Measurements from ENCODE around the gene CPA1. TPM values are rescaled to one million over a fixed set of nuclear protein-coding genes. Genes with fewer than 3 reads are reported as not detected.
A peak's percentile ranks its signal among the peaks of the same experiment; 100 is the strongest.

The CPA1 gene
- total and polyA plus RNA-seq, 5 donors from 2014 or later = 0.25 TPM; not detected in 4

DNA sequence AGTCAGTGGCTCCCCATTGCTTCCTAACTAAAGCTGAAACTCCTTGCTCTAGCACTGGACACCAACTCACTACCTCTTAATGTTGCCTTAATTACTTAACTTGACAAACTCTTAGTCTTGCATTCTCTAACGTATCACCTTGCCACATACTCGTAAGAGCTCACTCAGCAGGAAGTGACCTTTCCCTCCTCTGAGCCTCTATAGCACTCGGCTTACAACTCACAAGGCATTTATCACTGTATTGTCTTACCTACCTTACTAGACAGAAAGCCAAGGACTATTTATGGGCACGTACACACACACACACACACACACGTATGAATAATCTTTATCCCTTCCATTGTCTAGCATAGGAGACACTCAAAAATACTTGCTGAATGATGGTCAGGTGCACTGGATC lies 39.4 kb downstream of the CPA1 start:
- Mint-ChIP-seq H3K27ac (peak overlapping the region in 2 of 3 donors; percentile 77 to 86), H3K4me1 (peaks cover 22 to 57% (median 29%) of the 10 kb centered on the region in 4 donors), H3K9me3 (no peaks in the 10 kb centered on the region), H3K4me3 (peak overlapping the region in 3 of 4 donors; percentile 2 to 73 (median 57)), H3K27me3 (peaks cover 4% of the 10 kb centered on the region), H3K36me3 (peaks cover 5% of the 10 kb centered on the region)
- Histone ChIP-seq H3K9me3 (ENCODE audit: control insufficient read depth in 2 of 2, low read length in 2 of 2) (no peaks in the 10 kb centered on the region), H3K4me1 (ENCODE audit: control insufficient read depth, insufficient read depth, low read length, poor library complexity, severe bottlenecking) (peaks cover 4% of the 10 kb centered on the region), H3K27ac (ENCODE audit: insufficient read depth, low read length, poor library complexity, severe bottlenecking) (no peak overlapping the region), H3K27me3 (ENCODE audit: control insufficient read depth, insufficient read depth, low read length) (no peaks in the 10 kb centered on the region), H3K36me3 (ENCODE audit: control insufficient read depth, insufficient read depth, low read length) (no peaks in the 10 kb centered on the region), H3K4me3 (ENCODE audit: low read depth, low read length) (no peak overlapping the region)
- DNase-seq = peak in 1 of 3 donors; percentile 46
- ATAC-seq (ENCODE audit: low read depth in 2 of 2) = peak; percentile 46 to 71

DNA sequence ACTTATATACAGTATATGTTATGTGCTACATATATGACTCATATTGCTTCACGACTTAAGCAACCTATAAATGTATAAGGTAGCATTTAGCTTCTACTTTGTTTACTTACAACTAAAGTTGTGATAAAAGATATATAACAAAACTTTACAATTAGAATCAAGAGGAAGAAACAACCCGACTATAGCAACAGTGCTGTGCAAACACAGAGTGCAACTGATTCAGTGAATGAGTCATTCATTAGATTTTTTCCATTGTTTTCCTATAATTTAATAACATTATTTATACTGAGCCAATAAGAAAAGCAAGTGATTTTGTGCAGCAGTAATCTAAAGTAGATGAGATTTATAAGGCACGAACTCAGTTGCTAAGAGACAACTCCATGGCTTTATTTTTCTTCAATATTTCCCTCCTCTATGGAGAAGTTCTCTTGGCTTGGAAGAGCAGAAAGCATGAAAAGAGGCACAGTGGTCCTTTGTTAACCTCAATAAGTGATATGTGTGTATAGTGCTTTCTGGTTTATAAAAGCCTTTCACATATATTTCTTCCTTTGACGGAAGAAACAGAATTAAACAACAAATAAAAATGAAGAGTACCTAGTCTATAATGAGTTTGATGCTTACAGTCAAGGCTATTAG lies 40.8 kb downstream of the CPA1 start:
- Histone ChIP-seq H3K36me3 (ENCODE audit: control insufficient read depth, insufficient read depth, low read length) (no peaks in the 10 kb centered on the region), H3K27me3 (ENCODE audit: control insufficient read depth, insufficient read depth, low read length) (no peaks in the 10 kb centered on the region), H3K4me1 (ENCODE audit: control insufficient read depth, insufficient read depth, low read length, poor library complexity, severe bottlenecking) (peaks cover 4% of the 10 kb centered on the region), H3K27ac (ENCODE audit: insufficient read depth, low read length, poor library complexity, severe bottlenecking) (no peak overlapping the region), H3K4me3 (ENCODE audit: low read depth, low read length) (no peak overlapping the region), H3K9me3 (ENCODE audit: control insufficient read depth in 2 of 2, low read length in 2 of 2) (no peaks in the 10 kb centered on the region)
- Mint-ChIP-seq H3K27me3 (peaks cover 4% of the 10 kb centered on the region), H3K36me3 (peaks cover 7% of the 10 kb centered on the region), H3K4me3 (peak overlapping the region in 1 of 4 donors; percentile 31), H3K27ac (no peak overlapping the region), H3K9me3 (no peaks in the 10 kb centered on the region), H3K4me1 (peaks cover 19 to 48% (median 21%) of the 10 kb centered on the region in 4 donors)
- DNase-seq = no peak
- ATAC-seq (ENCODE audit: low read depth in 2 of 2) = no peak

DNA sequence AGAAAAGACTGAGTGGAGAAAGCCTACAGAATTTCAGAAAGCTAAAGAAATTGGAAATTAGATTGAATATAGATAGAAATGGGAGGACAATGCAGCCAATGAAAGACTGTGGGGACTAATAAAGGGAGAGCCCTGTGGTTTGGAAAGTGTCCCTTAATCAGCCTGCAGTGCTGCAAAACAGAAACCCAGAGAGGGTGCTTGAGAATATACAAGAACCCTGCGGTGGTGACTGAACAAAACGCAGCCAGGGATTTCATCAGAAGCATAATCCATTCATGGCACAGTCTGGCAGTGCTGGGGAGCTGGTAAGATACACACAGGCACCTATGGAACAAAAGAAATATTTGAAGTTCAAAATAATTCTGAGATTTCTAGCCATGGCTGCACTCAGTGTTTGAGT lies 41.4 kb downstream of the CPA1 start:
- peak overlapping the region in 1 of 3 donors; percentile 21 for H3K27ac Mint-ChIP-seq
- peak in 1 of 3 donors; percentile 13 for DNase-seq
- peaks cover 17 to 46% (median 22%) of the 10 kb centered on the region in 4 donors for H3K4me1 Mint-ChIP-seq
- peak overlapping the region in 2 of 4 donors; percentile 3 to 31 for H3K4me3 Mint-ChIP-seq
- peaks cover 4% of the 10 kb centered on the region for H3K27me3 Mint-ChIP-seq
- H3K4me1 ChIP-seq (ENCODE audit: control insufficient read depth, insufficient read depth, low read length, poor library complexity, severe bottlenecking) = peaks cover 4% of the 10 kb centered on the region
- ATAC-seq (ENCODE audit: low read depth in 2 of 2) = no peak
- H3K9me3 Mint-ChIP-seq = no peaks in the 10 kb centered on the region
- no peak overlapping the region for H3K27ac ChIP-seq (ENCODE audit: insufficient read depth, low read length, poor library complexity, severe bottlenecking)
- no peak overlapping the region for H3K4me3 ChIP-seq (ENCODE audit: low read depth, low read length)
- peaks cover 7% of the 10 kb centered on the region for H3K36me3 Mint-ChIP-seq
- no peaks in the 10 kb centered on the region for H3K9me3 ChIP-seq (ENCODE audit: control insufficient read depth in 2 of 2, low read length in 2 of 2)
- H3K27me3 ChIP-seq (ENCODE audit: control insufficient read depth, insufficient read depth, low read length) = no peaks in the 10 kb centered on the region
- H3K36me3 ChIP-seq (ENCODE audit: control insufficient read depth, insufficient read depth, low read length) = no peaks in the 10 kb centered on the region

DNA sequence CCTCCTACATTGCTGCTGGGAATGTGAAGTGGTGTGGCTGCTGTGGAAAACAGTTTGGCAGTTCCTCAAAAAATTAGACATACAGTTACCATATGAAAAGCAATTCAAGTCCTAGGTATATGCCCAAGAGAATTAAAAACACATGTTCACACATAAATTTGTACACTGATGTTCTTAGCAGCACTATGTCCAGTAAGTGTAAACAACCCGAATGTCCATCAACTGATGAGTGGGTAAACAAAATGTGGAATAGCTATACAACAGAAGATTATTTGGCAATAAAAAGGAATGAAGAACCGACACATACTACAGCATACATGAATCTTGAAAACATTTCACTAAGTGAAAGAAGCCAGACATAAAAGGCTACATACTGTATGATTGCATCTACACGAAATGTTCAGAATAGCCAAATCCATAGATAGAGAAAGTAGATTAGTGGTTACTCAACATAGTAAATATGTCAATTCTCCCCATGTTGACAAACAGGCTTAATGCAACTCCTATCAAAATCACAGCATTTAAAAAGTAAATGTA lies 43.3 kb downstream of the CPA1 start:
- Mint-ChIP-seq H3K27me3 (no peaks in the 10 kb centered on the region), H3K4me3 (no peak overlapping the region), H3K9me3 (no peaks in the 10 kb centered on the region), H3K36me3 (peaks cover 7% of the 10 kb centered on the region), H3K4me1 (peaks cover 6 to 36% (median 15%) of the 10 kb centered on the region in 4 donors), H3K27ac (no peak overlapping the region)
- Histone ChIP-seq H3K27me3 (ENCODE audit: control insufficient read depth, insufficient read depth, low read length) (no peaks in the 10 kb centered on the region), H3K4me1 (ENCODE audit: control insufficient read depth, insufficient read depth, low read length, poor library complexity, severe bottlenecking) (peaks cover 4% of the 10 kb centered on the region), H3K9me3 (ENCODE audit: control insufficient read depth in 2 of 2, low read length in 2 of 2) (no peaks in the 10 kb centered on the region), H3K36me3 (ENCODE audit: control insufficient read depth, insufficient read depth, low read length) (no peaks in the 10 kb centered on the region), H3K4me3 (ENCODE audit: low read depth, low read length) (no peak overlapping the region), H3K27ac (ENCODE audit: insufficient read depth, low read length, poor library complexity, severe bottlenecking) (no peak overlapping the region)
- DNase-seq (no peak), ATAC-seq (ENCODE audit: low read depth in 2 of 2) (no peak)

DNA sequence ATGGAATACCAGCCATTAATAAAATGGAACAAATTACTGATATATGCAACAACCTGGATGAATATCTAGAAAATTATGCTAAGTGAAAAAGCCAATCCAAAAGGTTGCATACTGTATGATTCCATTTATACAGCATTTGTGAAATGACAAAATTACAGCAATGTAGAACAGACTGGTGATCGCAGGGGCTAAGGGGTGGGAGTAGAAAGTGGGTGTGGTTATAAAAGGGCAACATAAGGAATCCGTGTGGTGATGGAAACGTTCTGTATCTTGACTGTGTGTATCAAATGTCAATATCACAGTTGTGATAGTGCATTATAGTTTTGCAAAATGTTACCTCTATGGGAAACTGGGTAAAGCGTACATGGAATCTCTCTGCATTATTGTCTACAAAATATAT lies 45.5 kb downstream of the CPA1 start:
- Histone ChIP-seq H3K27me3 (ENCODE audit: control insufficient read depth, insufficient read depth, low read length) (no peaks in the 10 kb centered on the region), H3K4me3 (ENCODE audit: low read depth, low read length) (no peak overlapping the region), H3K9me3 (ENCODE audit: control insufficient read depth in 2 of 2, low read length in 2 of 2) (no peaks in the 10 kb centered on the region), H3K36me3 (ENCODE audit: control insufficient read depth, insufficient read depth, low read length) (no peaks in the 10 kb centered on the region), H3K4me1 (ENCODE audit: control insufficient read depth, insufficient read depth, low read length, poor library complexity, severe bottlenecking) (peaks cover 4% of the 10 kb centered on the region), H3K27ac (ENCODE audit: insufficient read depth, low read length, poor library complexity, severe bottlenecking) (no peak overlapping the region)
- no peak for DNase-seq
- Mint-ChIP-seq H3K4me3 (no peak overlapping the region), H3K36me3 (peaks cover 9% of the 10 kb centered on the region), H3K4me1 (peaks cover 0 to 24% (median 14%) of the 10 kb centered on the region in 4 donors), H3K27ac (no peak overlapping the region), H3K27me3 (no peaks in the 10 kb centered on the region), H3K9me3 (no peaks in the 10 kb centered on the region)
- ATAC-seq (ENCODE audit: low read depth in 2 of 2) = no peak

DNA sequence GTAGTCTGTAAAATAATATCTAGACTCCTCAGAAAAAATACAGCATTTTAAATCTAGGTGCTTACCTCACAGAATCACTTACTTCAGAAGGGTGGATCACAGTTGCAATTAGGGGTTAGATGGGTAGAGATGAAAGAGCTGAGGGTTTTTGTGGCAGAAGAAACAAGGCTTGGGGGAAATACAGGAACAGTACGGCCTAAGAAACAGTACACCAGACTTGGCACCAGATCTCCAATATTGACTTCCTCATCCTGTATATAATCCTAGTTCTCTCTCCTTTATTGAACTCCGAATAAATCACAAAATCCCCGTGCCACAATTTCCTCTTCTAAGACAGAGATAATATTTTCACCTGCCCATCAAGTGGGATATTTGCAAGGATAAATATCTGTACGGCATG lies 46.3 kb downstream of the CPA1 start:
- Mint-ChIP-seq H3K36me3 (peaks cover 9% of the 10 kb centered on the region), H3K4me1 (peaks cover 0 to 20% (median 11%) of the 10 kb centered on the region in 4 donors), H3K9me3 (no peaks in the 10 kb centered on the region), H3K27ac (peak overlapping the region in 1 of 3 donors; percentile 9), H3K27me3 (no peaks in the 10 kb centered on the region), H3K4me3 (no peak overlapping the region)
- Histone ChIP-seq H3K27me3 (ENCODE audit: control insufficient read depth, insufficient read depth, low read length) (no peaks in the 10 kb centered on the region), H3K36me3 (ENCODE audit: control insufficient read depth, insufficient read depth, low read length) (no peaks in the 10 kb centered on the region), H3K27ac (ENCODE audit: insufficient read depth, low read length, poor library complexity, severe bottlenecking) (no peak overlapping the region), H3K4me3 (ENCODE audit: low read depth, low read length) (no peak overlapping the region), H3K9me3 (ENCODE audit: control insufficient read depth in 2 of 2, low read length in 2 of 2) (no peaks in the 10 kb centered on the region), H3K4me1 (ENCODE audit: control insufficient read depth, insufficient read depth, low read length, poor library complexity, severe bottlenecking) (peaks cover 1% of the 10 kb centered on the region)
- ATAC-seq (ENCODE audit: low read depth in 2 of 2) (no peak), DNase-seq (no peak)

DNA sequence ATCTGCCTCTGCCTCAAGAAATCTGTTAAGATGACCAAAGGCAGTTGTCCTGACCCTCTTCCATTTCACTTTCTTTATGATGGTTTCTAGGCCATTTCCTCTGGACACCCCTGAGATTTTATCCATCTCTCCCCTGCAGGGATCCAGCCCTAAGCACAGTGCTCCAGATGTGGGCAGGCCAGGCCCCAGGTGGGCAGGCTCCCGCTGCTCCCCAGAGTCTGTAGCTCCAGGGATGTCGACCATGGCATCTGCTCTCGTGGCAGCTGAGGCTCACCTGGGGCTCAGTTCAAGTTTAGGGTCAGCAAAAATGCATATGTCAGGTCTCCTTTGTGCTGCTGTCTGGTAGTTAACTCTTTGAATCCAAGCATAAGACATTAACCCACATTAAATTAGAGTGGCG lies 48.7 kb downstream of the CPA1 start:
- Histone ChIP-seq H3K4me1 (ENCODE audit: control insufficient read depth, insufficient read depth, low read length, poor library complexity, severe bottlenecking) (no peaks in the 10 kb centered on the region), H3K36me3 (ENCODE audit: control insufficient read depth, insufficient read depth, low read length) (no peaks in the 10 kb centered on the region), H3K9me3 (ENCODE audit: control insufficient read depth in 2 of 2, low read length in 2 of 2) (no peaks in the 10 kb centered on the region), H3K27me3 (ENCODE audit: control insufficient read depth, insufficient read depth, low read length) (no peaks in the 10 kb centered on the region), H3K4me3 (ENCODE audit: low read depth, low read length) (no peak overlapping the region), H3K27ac (ENCODE audit: insufficient read depth, low read length, poor library complexity, severe bottlenecking) (no peak overlapping the region)
- peaks cover 0 to 15% (median 9%) of the 10 kb centered on the region in 4 donors for H3K4me1 Mint-ChIP-seq
- no peaks in the 10 kb centered on the region for H3K9me3 Mint-ChIP-seq
- H3K27ac Mint-ChIP-seq = no peak overlapping the region
- H3K27me3 Mint-ChIP-seq = no peaks in the 10 kb centered on the region
- ATAC-seq (ENCODE audit: low read depth in 2 of 2) = no peak
- no peak for DNase-seq
- peaks cover 9% of the 10 kb centered on the region for H3K36me3 Mint-ChIP-seq
- no peak overlapping the region for H3K4me3 Mint-ChIP-seq

DNA sequence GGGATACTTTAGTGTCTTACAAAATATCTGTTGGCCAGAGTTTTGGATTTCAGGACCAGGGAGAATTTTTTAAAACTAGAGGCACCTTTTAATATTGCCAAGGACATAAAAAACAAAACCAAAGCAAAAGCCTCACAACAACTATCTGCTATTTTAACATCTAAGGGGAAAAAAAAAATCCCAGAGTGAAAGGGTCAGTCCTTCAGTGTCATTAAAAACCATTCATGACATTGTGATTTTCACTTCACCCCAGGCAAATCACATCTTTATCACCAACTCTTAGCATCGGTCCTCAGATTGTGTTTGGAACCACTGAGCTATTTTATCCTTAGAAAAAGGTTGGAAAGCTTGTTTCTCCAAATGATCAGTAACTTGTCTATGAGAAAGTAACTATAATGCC lies 49.8 kb downstream of the CPA1 start:
- no peaks in the 10 kb centered on the region for H3K27me3 Mint-ChIP-seq
- Histone ChIP-seq H3K4me3 (ENCODE audit: low read depth, low read length) (no peak overlapping the region), H3K27me3 (ENCODE audit: control insufficient read depth, insufficient read depth, low read length) (no peaks in the 10 kb centered on the region), H3K27ac (ENCODE audit: insufficient read depth, low read length, poor library complexity, severe bottlenecking) (no peak overlapping the region), H3K9me3 (ENCODE audit: control insufficient read depth in 2 of 2, low read length in 2 of 2) (no peaks in the 10 kb centered on the region), H3K36me3 (ENCODE audit: control insufficient read depth, insufficient read depth, low read length) (no peaks in the 10 kb centered on the region), H3K4me1 (ENCODE audit: control insufficient read depth, insufficient read depth, low read length, poor library complexity, severe bottlenecking) (no peaks in the 10 kb centered on the region)
- DNase-seq (no peak), ATAC-seq (ENCODE audit: low read depth in 2 of 2) (no peak)
- peaks cover 6 to 21% (median 16%) of the 10 kb centered on the region in 4 donors for H3K4me1 Mint-ChIP-seq
- H3K4me3 Mint-ChIP-seq = no peak overlapping the region
- H3K36me3 Mint-ChIP-seq = peaks cover 5% of the 10 kb centered on the region
- no peak overlapping the region for H3K27ac Mint-ChIP-seq
- H3K9me3 Mint-ChIP-seq = no peaks in the 10 kb centered on the region
